DOHH2 (cell line): ENCODE measurements around the gene HTR7.
"Not testable (repeated sequence)": the region's sequence is repeated elsewhere in the genome, so short reads cannot be mapped to it uniquely, and the experiment has no call there.

Source experiments
- H3F3A ChIP-seq: fragments of 200-600 bp; sonication (generic), shearing (Covaris generic); 2 replicates; pipeline ENCODE4 v1.6.0; 2016; ENCODE audit warnings: antibody characterized with exemption, mild to moderate bottlenecking; ENCODE audit not compliant: control insufficient read depth, insufficient read depth
- H3K27ac ChIP-seq: fragments of 200-600 bp; sonication (generic); 2 replicates; pipeline ENCODE4 v1.5.1; 2014; ENCODE audit warnings: low read depth, mild to moderate bottlenecking, low read length, moderate library complexity
- H3K27me3 ChIP-seq: fragments of 200-600 bp; sonication (generic); 2 replicates; pipeline ENCODE4 v1.6.1; 2014; ENCODE audit warnings: mild to moderate bottlenecking, low read length, mixed read lengths; ENCODE audit not compliant: control insufficient read depth
- H3K36me3 ChIP-seq: fragments of 200-600 bp; sonication (generic); 2 replicates; pipeline ENCODE4 v1.6.1; 2014; ENCODE audit warnings: mild to moderate bottlenecking, low read length, moderate library complexity, mixed read lengths; ENCODE audit not compliant: control insufficient read depth
- H3K4me1 ChIP-seq: fragments of 200-600 bp; sonication (generic); 2 replicates; pipeline ENCODE4 v1.6.1; 2014; ENCODE audit warnings: mild to moderate bottlenecking, low read length, mixed read lengths; ENCODE audit not compliant: control insufficient read depth
- H3K4me2 ChIP-seq: fragments of 200-600 bp; sonication (generic); 2 replicates; pipeline ENCODE4 v1.6.0; 2014; ENCODE audit warnings: mild to moderate bottlenecking, low read length, moderate library complexity
- H3K4me3 ChIP-seq: fragments of 200-600 bp; sonication (generic); 2 replicates; pipeline ENCODE4 v1.5.1; 2014; ENCODE audit warnings: mild to moderate bottlenecking, low read length, mixed read lengths
- H3K79me2 ChIP-seq: fragments of 200-600 bp; sonication (generic); 2 replicates; pipeline ENCODE4 v1.6.1; 2014; ENCODE audit warnings: mild to moderate bottlenecking, low read length, mixed read lengths; ENCODE audit not compliant: control insufficient read depth
- H3K9me2 ChIP-seq: fragments of 200-600 bp; sonication (generic); replicated peaks from 2 replicates; pipeline ENCODE4 v1.6.1; 2014; ENCODE audit warnings: mild to moderate bottlenecking, low read length, mixed read lengths; ENCODE audit not compliant: control insufficient read depth
- H3K9me3 ChIP-seq: fragments of 200-600 bp; sonication (generic); 2 replicates; pipeline ENCODE4 v1.6.1; 2014; ENCODE audit warnings: antibody characterized with exemption, low read length, mixed read lengths; ENCODE audit not compliant: control insufficient read depth, insufficient read depth
- H4K20me1 ChIP-seq: fragments of 200-600 bp; sonication (generic); 2 replicates; pipeline ENCODE4 v1.6.0; 2014; ENCODE audit warnings: low read depth, mild to moderate bottlenecking, antibody characterized with exemption, low read length, moderate library complexity; ENCODE audit not compliant: control insufficient read depth, insufficient read depth
- CTCF ChIP-seq: fragments of 200-600 bp; sonication (generic); IDR thresholded peaks from one replicate; pipeline ENCODE4 v1.5.1; 2014; ENCODE audit warnings: antibody characterized with exemption, mild to moderate bottlenecking, low read depth, low read length; ENCODE audit not compliant: poor library complexity, severe bottlenecking
- EZH2phosphoT487 ChIP-seq: fragments of 200-600 bp; sonication (generic); IDR thresholded peaks from 2 replicates; pipeline ENCODE4 v1.6.1; 2017; ENCODE audit warnings: borderline replicate concordance, mild to moderate bottlenecking, antibody characterized with exemption, low read length, moderate library complexity, mixed read lengths

HTR7 gene

GRCh38 chr10:90822508-90822907, 35.3 kb downstream of the HTR7 start:
- no peak overlapping the region for H3K27ac ChIP-seq
- TF ChIP-seq EZH2phosphoT487, result no peak
- TF ChIP-seq CTCF, result no peak
- H3F3A ChIP-seq, result no peaks in the 10 kb centered on the region
- no peaks in the 10 kb centered on the region for H3K9me2 ChIP-seq
- H3K4me1 ChIP-seq, result no peaks in the 10 kb centered on the region
- no peaks in the 10 kb centered on the region for H3K9me3 ChIP-seq
- no peaks in the 10 kb centered on the region for H4K20me1 ChIP-seq
- H3K36me3 ChIP-seq, result no peaks in the 10 kb centered on the region
- H3K27me3 ChIP-seq, result no peaks in the 10 kb centered on the region
- no peak overlapping the region for H3K4me2 ChIP-seq
- no peaks in the 10 kb centered on the region for H3K79me2 ChIP-seq
- no peak overlapping the region for H3K4me3 ChIP-seq

- H3F3A ChIP-seq, H3K27me3 ChIP-seq, H3K9me3 ChIP-seq, H3K4me3 ChIP-seq, H3K27ac ChIP-seq, H3K4me2 ChIP-seq, H3K9me2 ChIP-seq, H3K36me3 ChIP-seq, H3K4me1 ChIP-seq, H3K79me2 ChIP-seq, H4K20me1 ChIP-seq: not testable (repeated sequence)
Measured at GRCh38 chr10:90821864-90822263, 36.0 kb downstream of the HTR7 start.

- Histone ChIP-seq H3K4me1 (no peaks in the 10 kb centered on the region), H3K9me3 (no peaks in the 10 kb centered on the region), H3K4me3 (no peak overlapping the region), H3F3A (no peaks in the 10 kb centered on the region), H3K36me3 (no peaks in the 10 kb centered on the region), H3K27me3 (no peaks in the 10 kb centered on the region), H3K9me2 (no peaks in the 10 kb centered on the region), H3K4me2 (no peak overlapping the region), H3K27ac (no peak overlapping the region), H3K79me2 (no peaks in the 10 kb centered on the region), H4K20me1 (no peaks in the 10 kb centered on the region)
- no peak for TF ChIP-seq EZH2phosphoT487
- TF ChIP-seq CTCF, result no peak
Measured at GRCh38 chr10:90819911-90820310, 37.9 kb downstream of the HTR7 start.

GRCh38 chr10:90818736-90819135, 39.1 kb downstream of the HTR7 start:
- Histone ChIP-seq H3K4me2 (no peak overlapping the region), H3K27me3 (no peaks in the 10 kb centered on the region), H3K79me2 (no peaks in the 10 kb centered on the region), H3K4me1 (no peaks in the 10 kb centered on the region), H4K20me1 (no peaks in the 10 kb centered on the region), H3K9me2 (no peaks in the 10 kb centered on the region), H3F3A (no peaks in the 10 kb centered on the region), H3K27ac (no peak overlapping the region), H3K36me3 (no peaks in the 10 kb centered on the region), H3K4me3 (no peak overlapping the region), H3K9me3 (no peaks in the 10 kb centered on the region)
- no peak for TF ChIP-seq EZH2phosphoT487
- no peak for TF ChIP-seq CTCF
